Adrenal gland (tissue), 5 donors: ENCODE data around the gene LTN1.

Source experiments
- POLR2A ChIP-seq, 2 donors: fragments of 450-650 bp; IDR thresholded peaks; one replicate each; pipeline ENCODE4 v1.6.1; 2017; ENCODE audit warnings: antibody characterized with exemption in 2 of 2, mild to moderate bottlenecking in 2 of 2, moderate library complexity in 1 of 2
- TF ChIP-seq, protein P1 (sequence below), 6 experiments: fragments of 450-650 bp in 4 of 6; fragments of 200-600 bp in 2 of 6; sonication (generic) in 1 of 6; IDR thresholded peaks; 1 replicate in 5 of 6; 2 replicates in 1 of 6; pipeline versions ENCODE4 v1.5.1 to v1.8.0; 2016 to 2021; ENCODE audit warnings: antibody characterized with exemption in 6 of 6, mild to moderate bottlenecking in 2 of 6, moderate library complexity in 1 of 6
- donor health status: DM: no; HTN: no; CAD: no.

GRCh38 chr21:29030909-29031308 is 38.2 kb upstream of the LTN1 start:
- TF ChIP-seq, protein P1, sequence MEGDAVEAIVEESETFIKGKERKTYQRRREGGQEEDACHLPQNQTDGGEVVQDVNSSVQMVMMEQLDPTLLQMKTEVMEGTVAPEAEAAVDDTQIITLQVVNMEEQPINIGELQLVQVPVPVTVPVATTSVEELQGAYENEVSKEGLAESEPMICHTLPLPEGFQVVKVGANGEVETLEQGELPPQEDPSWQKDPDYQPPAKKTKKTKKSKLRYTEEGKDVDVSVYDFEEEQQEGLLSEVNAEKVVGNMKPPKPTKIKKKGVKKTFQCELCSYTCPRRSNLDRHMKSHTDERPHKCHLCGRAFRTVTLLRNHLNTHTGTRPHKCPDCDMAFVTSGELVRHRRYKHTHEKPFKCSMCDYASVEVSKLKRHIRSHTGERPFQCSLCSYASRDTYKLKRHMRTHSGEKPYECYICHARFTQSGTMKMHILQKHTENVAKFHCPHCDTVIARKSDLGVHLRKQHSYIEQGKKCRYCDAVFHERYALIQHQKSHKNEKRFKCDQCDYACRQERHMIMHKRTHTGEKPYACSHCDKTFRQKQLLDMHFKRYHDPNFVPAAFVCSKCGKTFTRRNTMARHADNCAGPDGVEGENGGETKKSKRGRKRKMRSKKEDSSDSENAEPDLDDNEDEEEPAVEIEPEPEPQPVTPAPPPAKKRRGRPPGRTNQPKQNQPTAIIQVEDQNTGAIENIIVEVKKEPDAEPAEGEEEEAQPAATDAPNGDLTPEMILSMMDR (IDR thresholded peaks at IDR 0.05), result no peak
- no peak for TF ChIP-seq POLR2A (IDR thresholded peaks at IDR 0.05)
